ENCODE data around the gene SLC7A11. TPM values are rescaled to one million over a fixed set of nuclear protein-coding genes. Genes with fewer than 3 reads are reported as not detected.

SLC7A11 gene
- total RNA-seq, 1 experiment from 2014 or later = 14.0 TPM

- Histone ChIP-seq H3K79me2 (ENCODE audit: low read length) (no peaks in the 10 kb centered on the region), H3K36me3 (ENCODE audit: low read depth, low read length) (no peaks in the 10 kb centered on the region), H3K4me3 (ENCODE audit: low read length) (no peak overlapping the region), H3K4me2 (ENCODE audit: low read length) (0 out of 2 replicates have a peak overlapping the region, but pooled peaks have one; percentile 1), H3K9ac (ENCODE audit: low read length) (no peak overlapping the region), H3F3A (ENCODE audit: low read length, unreplicated experiment) (no peaks in the 10 kb centered on the region), H3K27ac (ENCODE audit: low read length) (no peak overlapping the region), H4K20me1 (ENCODE audit: low read length) (no peaks in the 10 kb centered on the region), H3K9me2 (replicated peaks; ENCODE audit: low read length) (no peaks in the 10 kb centered on the region), H2AFZ (ENCODE audit: low read length) (no peak overlapping the region), H3K4me1 (ENCODE audit: insufficient read depth, low read length) (peaks cover 33% of the 10 kb centered on the region), H3K27me3 (ENCODE audit: low read length) (no peaks in the 10 kb centered on the region), H3K9me3 (ENCODE audit: low read length) (no peaks in the 10 kb centered on the region)
- intact Hi-C loops (cut with micrococcal nuclease) = loop anchor here (2.0 kb wide), 1 partner anchor 14 kb away; no protein-coding TSS in a partner anchor
- ChIA-PET POLR2A (ENCODE audit: unreplicated experiment) (no interaction called here), CTCF (no interaction called here)
- DNase-seq = no peak
- ATAC-seq = peak; percentile 29
- TF ChIP-seq EZH2phosphoT487 (IDR thresholded peaks at IDR 0.05; ENCODE audit: borderline replicate concordance, low read length) (no peak), EZH2 (IDR thresholded peaks at IDR 0.05; ENCODE audit: low read length, unreplicated experiment) (no peak), CTCF (conservative IDR thresholded peaks at IDR 0.05; ENCODE audit: low read depth, low read length) (no peak)
- no TSS peak for BruUV-seq (replicated peaks)
These were observed 20.3 kb upstream of the SLC7A11 start for GRCh38 chr4:138262469-138262868.

GRCh38 chr4:138262030-138262429, 19.9 kb upstream of the SLC7A11 start:
- CTCF ChIA-PET = no interaction called here
- intact Hi-C loops (cut with micrococcal nuclease) = loop anchor here (2.0 kb wide), 1 partner anchor 15 kb away; no protein-coding TSS in a partner anchor
- H3F3A ChIP-seq (ENCODE audit: low read length, unreplicated experiment) = no peaks in the 10 kb centered on the region
- H3K4me2 ChIP-seq (ENCODE audit: low read length) = no peak overlapping the region
- no peak overlapping the region for H3K4me3 ChIP-seq (ENCODE audit: low read length)
- H2AFZ ChIP-seq (ENCODE audit: low read length) = no peak overlapping the region
- ATAC-seq (no peak), DNase-seq (no peak)
- no peaks in the 10 kb centered on the region for H3K79me2 ChIP-seq (ENCODE audit: low read length)
- no peak overlapping the region for H3K9ac ChIP-seq (ENCODE audit: low read length)
- H3K27ac ChIP-seq (ENCODE audit: low read length) = no peak overlapping the region
- no peaks in the 10 kb centered on the region for H3K36me3 ChIP-seq (ENCODE audit: low read depth, low read length)
- H4K20me1 ChIP-seq (ENCODE audit: low read length) = no peaks in the 10 kb centered on the region
- peaks cover 33% of the 10 kb centered on the region for H3K4me1 ChIP-seq (ENCODE audit: insufficient read depth, low read length)
- no peaks in the 10 kb centered on the region for H3K9me2 ChIP-seq (replicated peaks; ENCODE audit: low read length)
- POLR2A ChIA-PET (ENCODE audit: unreplicated experiment) = no interaction called here
- H3K9me3 ChIP-seq (ENCODE audit: low read length) = no peaks in the 10 kb centered on the region
- H3K27me3 ChIP-seq (ENCODE audit: low read length) = no peaks in the 10 kb centered on the region
- TF ChIP-seq CTCF (conservative IDR thresholded peaks at IDR 0.05; ENCODE audit: low read depth, low read length) = no peak
- no peak for TF ChIP-seq EZH2phosphoT487 (IDR thresholded peaks at IDR 0.05; ENCODE audit: borderline replicate concordance, low read length)
- TF ChIP-seq EZH2 (IDR thresholded peaks at IDR 0.05; ENCODE audit: low read length, unreplicated experiment) = no peak
- no TSS peak for BruUV-seq (replicated peaks)

GRCh38 chr4:138259824-138260223, 17.7 kb upstream of the SLC7A11 start:
- peak overlapping the region; percentile 55; the same call in 1 of the 2 replicates for H2AFZ ChIP-seq (ENCODE audit: low read length)
- CTCF ChIA-PET = no interaction called here
- POLR2A ChIA-PET (ENCODE audit: unreplicated experiment) = no interaction called here
- no peaks in the 10 kb centered on the region for H3K36me3 ChIP-seq (ENCODE audit: low read depth, low read length)
- H3K27ac ChIP-seq (ENCODE audit: low read length) = no peak overlapping the region
- H3F3A ChIP-seq (ENCODE audit: low read length, unreplicated experiment) = no peaks in the 10 kb centered on the region
- DNase-seq (peak; percentile 65), ATAC-seq (peak; percentile 56)
- BruUV-seq (replicated peaks) = no TSS peak
- peaks cover 33% of the 10 kb centered on the region for H3K4me1 ChIP-seq (ENCODE audit: insufficient read depth, low read length)
- intact Hi-C loops (cut with micrococcal nuclease) = no loop called here
- no peak overlapping the region for H3K9ac ChIP-seq (ENCODE audit: low read length)
- no peaks in the 10 kb centered on the region for H3K27me3 ChIP-seq (ENCODE audit: low read length)
- no peaks in the 10 kb centered on the region for H3K79me2 ChIP-seq (ENCODE audit: low read length)
- no peaks in the 10 kb centered on the region for H3K9me2 ChIP-seq (replicated peaks; ENCODE audit: low read length)
- no peak for TF ChIP-seq EZH2 (IDR thresholded peaks at IDR 0.05; ENCODE audit: low read length, unreplicated experiment)
- TF ChIP-seq CTCF (conservative IDR thresholded peaks at IDR 0.05; ENCODE audit: low read depth, low read length) = no peak
- TF ChIP-seq EZH2phosphoT487 (IDR thresholded peaks at IDR 0.05; ENCODE audit: borderline replicate concordance, low read length) = no peak
- no peak overlapping the region for H3K4me3 ChIP-seq (ENCODE audit: low read length)
- H4K20me1 ChIP-seq (ENCODE audit: low read length) = no peaks in the 10 kb centered on the region
- no peak overlapping the region for H3K4me2 ChIP-seq (ENCODE audit: low read length)
- no peaks in the 10 kb centered on the region for H3K9me3 ChIP-seq (ENCODE audit: low read length)

Measured in PC-3 (cell line).